Neural cell (in vitro differentiated cells): ENCODE data around the gene IL6ST. TPM values are rescaled to one million over a fixed set of nuclear protein-coding genes. Genes with fewer than 3 reads are reported as not detected.

Source experiments
- H2AFZ ChIP-seq: fragments of 200-600, 300-800 bp; sonication (generic), shearing (Covaris generic); 2 replicates; pipeline ENCODE4 v1.6.0; 2014; ENCODE audit warnings: low read depth, mild to moderate bottlenecking, antibody characterized with exemption, low read length, moderate library complexity
- H3F3A ChIP-seq: fragments of 200-600 bp; shearing (Covaris generic); 2 replicates; pipeline ENCODE4 v1.6.1; 2016; ENCODE audit warnings: mild to moderate bottlenecking, moderate library complexity, mixed read lengths, antibody characterized with exemption, low read length; ENCODE audit not compliant: insufficient read depth, poor library complexity, severe bottlenecking
- H3K27ac ChIP-seq: fragments of 200-600, 300-800 bp; sonication (generic), shearing (Covaris generic); 2 replicates; pipeline ENCODE4 v1.5.1; 2014; ENCODE audit warnings: mild to moderate bottlenecking, low read length, moderate library complexity
- H3K27me3 ChIP-seq: fragments of 300-800, 200-600 bp; sonication (generic), shearing (Covaris generic); 2 replicates; pipeline ENCODE4 v1.6.0; 2014; ENCODE audit warnings: mild to moderate bottlenecking, low read depth, low read length, moderate library complexity; ENCODE audit not compliant: insufficient read depth
- H3K36me3 ChIP-seq: fragments of 300-800, 200-600 bp; sonication (generic), shearing (Covaris generic); 2 replicates; pipeline ENCODE4 v1.5.1; 2014; ENCODE audit warnings: mild to moderate bottlenecking, antibody characterized with exemption, low read length, moderate library complexity; ENCODE audit not compliant: insufficient read depth
- H3K4me2 ChIP-seq: fragments of 300-800, 200-600 bp; sonication (generic), shearing (Covaris generic); 2 replicates; pipeline ENCODE4 v1.6.0; 2014; ENCODE audit warnings: mild to moderate bottlenecking, low read length
- H3K4me3 ChIP-seq: fragments of 300-800, 200-600 bp; sonication (generic), shearing (Covaris generic); 2 replicates; pipeline ENCODE4 v1.5.1; 2014; ENCODE audit warnings: mild to moderate bottlenecking, low read length, moderate library complexity
- H3K79me2 ChIP-seq: fragments of 200-600 bp; shearing (Covaris generic); replicated peaks from 2 replicates; pipeline ENCODE4 v1.6.0; 2014; ENCODE audit warnings: mild to moderate bottlenecking, low read length, moderate library complexity; ENCODE audit not compliant: insufficient read depth
- H3K9ac ChIP-seq: fragments of 300-800, 200-600 bp; sonication (generic), shearing (Covaris generic); 2 replicates; pipeline ENCODE4 v1.6.1; 2016; ENCODE audit warnings: mild to moderate bottlenecking, low read length, mixed read lengths
- H3K9me2 ChIP-seq: fragments of 200-600 bp; shearing (Covaris generic); 2 replicates; pipeline ENCODE4 v1.6.1; 2016; ENCODE audit warnings: mild to moderate bottlenecking, low read length, mixed read lengths; ENCODE audit not compliant: insufficient read depth
- H3K9me3 ChIP-seq: fragments of 200-600, 300-800 bp; sonication (generic), shearing (Covaris generic); 2 replicates; pipeline ENCODE4 v1.6.1; 2016; ENCODE audit warnings: mild to moderate bottlenecking, mixed run types, low read length, moderate library complexity, mixed read lengths
- H4K20me1 ChIP-seq: fragments of 200-600 bp; shearing (Covaris generic); 2 replicates; pipeline ENCODE4 v1.6.1; 2016; ENCODE audit warnings: mild to moderate bottlenecking, mixed run types; ENCODE audit not compliant: insufficient read depth
- EP300 ChIP-seq: fragments of 450-650 bp; conservative IDR thresholded peaks from 2 replicates; pipeline ENCODE4 v1.6.1; 2014; ENCODE audit warnings: antibody characterized with exemption, mild to moderate bottlenecking, moderate library complexity; ENCODE audit not compliant: poor library complexity, severe bottlenecking
- EZH2 ChIP-seq: fragments of 200-600, 300-800 bp; shearing (Covaris generic), sonication (generic); IDR thresholded peaks from 2 replicates; pipeline ENCODE4 v1.6.1; 2014; ENCODE audit warnings: antibody characterized with exemption, low read length, borderline replicate concordance, mild to moderate bottlenecking; ENCODE audit not compliant: insufficient read depth, poor library complexity, severe bottlenecking
- MXI1 ChIP-seq: fragments of 450-650 bp; conservative IDR thresholded peaks from 2 replicates; pipeline ENCODE4 v1.6.1; 2014; ENCODE audit warnings: antibody characterized with exemption, mild to moderate bottlenecking; ENCODE audit not compliant: poor library complexity, severe bottlenecking
- POLR2AphosphoS5 ChIP-seq: IDR thresholded peaks from 2 replicates; pipeline ENCODE4 v1.6.1; 2012
- RAD21 ChIP-seq: fragments of 450-650 bp; conservative IDR thresholded peaks from 2 replicates; pipeline ENCODE4 v1.6.1; 2014; ENCODE audit warnings: antibody characterized with exemption, mild to moderate bottlenecking, moderate library complexity
- SMC3 ChIP-seq: fragments of 450-650 bp; conservative IDR thresholded peaks from 2 replicates; pipeline ENCODE4 v1.6.1; 2014; ENCODE audit warnings: antibody characterized with exemption, mild to moderate bottlenecking, moderate library complexity; ENCODE audit not compliant: poor library complexity
- TAF1 ChIP-seq: IDR thresholded peaks from 2 replicates; pipeline ENCODE4 v1.6.1; 2012; ENCODE audit warnings: low read depth
- polyA plus RNA-seq: library from polyadenylated mRNA; depleted of rRNA; stranded (reverse); fragments of >200 nt; gene quantifications from 2 replicates; pipeline ENCODE4 v1.2.3, GENCODE V29; 2014
- TF ChIP-seq, protein P1 (sequence below): fragments of 450-650 bp; IDR thresholded peaks from 2 replicates; pipeline ENCODE4 v1.5.1; 2014; ENCODE audit warnings: antibody characterized with exemption, mild to moderate bottlenecking, moderate library complexity; ENCODE audit not compliant: poor library complexity, severe bottlenecking
- TF ChIP-seq, protein P2 (sequence below): IDR thresholded peaks from 2 replicates; pipeline ENCODE4 v1.6.1; 2012; ENCODE audit warnings: borderline replicate concordance

The IL6ST gene
- polyA plus RNA-seq, 1 donor from 2014 or later = 19.7 TPM

DNA sequence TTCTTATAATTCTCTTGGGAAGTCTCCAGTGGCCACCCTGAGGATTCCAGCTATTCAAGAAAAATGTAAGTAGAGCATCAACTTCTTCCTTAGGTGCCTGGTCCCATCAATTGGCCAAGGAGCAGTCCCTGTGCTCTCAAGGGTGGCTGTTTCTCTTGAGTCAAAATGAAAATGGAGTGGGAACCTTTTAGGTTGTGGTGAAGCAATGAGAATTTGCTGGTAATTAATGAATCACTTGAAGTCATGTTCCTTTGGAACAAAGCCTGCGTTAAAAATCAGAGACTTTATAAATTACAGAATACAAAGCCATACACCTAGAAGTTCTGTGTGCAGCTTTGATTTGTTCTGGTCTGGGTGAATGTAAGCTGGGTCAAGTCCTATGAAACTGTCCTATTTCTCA is 94.7 kb downstream of the IL6ST start:
- Histone ChIP-seq H3K36me3 (no peaks in the 10 kb centered on the region), H3K9ac (no peak overlapping the region), H3K27me3 (no peaks in the 10 kb centered on the region), H3K4me3 (no peak overlapping the region), H3K4me2 (no peak overlapping the region), H3K9me3 (no peaks in the 10 kb centered on the region), H4K20me1 (no peaks in the 10 kb centered on the region), H3K27ac (no peak overlapping the region), H3K79me2 (no peaks in the 10 kb centered on the region), H3K9me2 (no peaks in the 10 kb centered on the region), H3F3A (no peaks in the 10 kb centered on the region), H2AFZ (no peak overlapping the region)
- TF ChIP-seq MXI1 (no peak), EP300 (no peak), EZH2 (no peak), TAF1 (no peak), SMC3 (no peak), POLR2AphosphoS5 (no peak), RAD21 (no peak)
- TF ChIP-seq, protein P1, sequence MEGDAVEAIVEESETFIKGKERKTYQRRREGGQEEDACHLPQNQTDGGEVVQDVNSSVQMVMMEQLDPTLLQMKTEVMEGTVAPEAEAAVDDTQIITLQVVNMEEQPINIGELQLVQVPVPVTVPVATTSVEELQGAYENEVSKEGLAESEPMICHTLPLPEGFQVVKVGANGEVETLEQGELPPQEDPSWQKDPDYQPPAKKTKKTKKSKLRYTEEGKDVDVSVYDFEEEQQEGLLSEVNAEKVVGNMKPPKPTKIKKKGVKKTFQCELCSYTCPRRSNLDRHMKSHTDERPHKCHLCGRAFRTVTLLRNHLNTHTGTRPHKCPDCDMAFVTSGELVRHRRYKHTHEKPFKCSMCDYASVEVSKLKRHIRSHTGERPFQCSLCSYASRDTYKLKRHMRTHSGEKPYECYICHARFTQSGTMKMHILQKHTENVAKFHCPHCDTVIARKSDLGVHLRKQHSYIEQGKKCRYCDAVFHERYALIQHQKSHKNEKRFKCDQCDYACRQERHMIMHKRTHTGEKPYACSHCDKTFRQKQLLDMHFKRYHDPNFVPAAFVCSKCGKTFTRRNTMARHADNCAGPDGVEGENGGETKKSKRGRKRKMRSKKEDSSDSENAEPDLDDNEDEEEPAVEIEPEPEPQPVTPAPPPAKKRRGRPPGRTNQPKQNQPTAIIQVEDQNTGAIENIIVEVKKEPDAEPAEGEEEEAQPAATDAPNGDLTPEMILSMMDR = no peak
- TF ChIP-seq, protein P2, sequence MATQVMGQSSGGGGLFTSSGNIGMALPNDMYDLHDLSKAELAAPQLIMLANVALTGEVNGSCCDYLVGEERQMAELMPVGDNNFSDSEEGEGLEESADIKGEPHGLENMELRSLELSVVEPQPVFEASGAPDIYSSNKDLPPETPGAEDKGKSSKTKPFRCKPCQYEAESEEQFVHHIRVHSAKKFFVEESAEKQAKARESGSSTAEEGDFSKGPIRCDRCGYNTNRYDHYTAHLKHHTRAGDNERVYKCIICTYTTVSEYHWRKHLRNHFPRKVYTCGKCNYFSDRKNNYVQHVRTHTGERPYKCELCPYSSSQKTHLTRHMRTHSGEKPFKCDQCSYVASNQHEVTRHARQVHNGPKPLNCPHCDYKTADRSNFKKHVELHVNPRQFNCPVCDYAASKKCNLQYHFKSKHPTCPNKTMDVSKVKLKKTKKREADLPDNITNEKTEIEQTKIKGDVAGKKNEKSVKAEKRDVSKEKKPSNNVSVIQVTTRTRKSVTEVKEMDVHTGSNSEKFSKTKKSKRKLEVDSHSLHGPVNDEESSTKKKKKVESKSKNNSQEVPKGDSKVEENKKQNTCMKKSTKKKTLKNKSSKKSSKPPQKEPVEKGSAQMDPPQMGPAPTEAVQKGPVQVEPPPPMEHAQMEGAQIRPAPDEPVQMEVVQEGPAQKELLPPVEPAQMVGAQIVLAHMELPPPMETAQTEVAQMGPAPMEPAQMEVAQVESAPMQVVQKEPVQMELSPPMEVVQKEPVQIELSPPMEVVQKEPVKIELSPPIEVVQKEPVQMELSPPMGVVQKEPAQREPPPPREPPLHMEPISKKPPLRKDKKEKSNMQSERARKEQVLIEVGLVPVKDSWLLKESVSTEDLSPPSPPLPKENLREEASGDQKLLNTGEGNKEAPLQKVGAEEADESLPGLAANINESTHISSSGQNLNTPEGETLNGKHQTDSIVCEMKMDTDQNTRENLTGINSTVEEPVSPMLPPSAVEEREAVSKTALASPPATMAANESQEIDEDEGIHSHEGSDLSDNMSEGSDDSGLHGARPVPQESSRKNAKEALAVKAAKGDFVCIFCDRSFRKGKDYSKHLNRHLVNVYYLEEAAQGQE = no peak

DNA sequence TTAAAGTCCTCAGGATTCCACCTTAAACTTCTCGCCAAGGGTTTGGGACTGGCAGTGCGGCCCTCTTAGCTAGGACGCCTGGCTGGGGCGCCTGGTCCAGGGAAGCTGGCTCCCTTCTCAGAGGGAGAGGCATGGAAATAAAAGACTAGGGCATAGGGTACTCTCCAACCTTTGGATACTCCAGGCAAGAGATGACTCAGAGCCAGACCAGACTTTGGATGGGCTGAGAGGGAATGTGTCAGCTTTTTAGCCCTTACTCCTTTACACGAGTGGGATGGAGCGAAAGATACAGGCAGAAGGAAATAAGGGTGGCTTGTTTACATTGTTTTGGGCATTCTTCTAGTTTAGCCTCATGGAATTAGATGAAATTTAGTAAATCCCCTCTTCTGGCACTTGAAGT is 95.4 kb downstream of the IL6ST start:
- Histone ChIP-seq H3K79me2 (no peaks in the 10 kb centered on the region), H2AFZ (no peak overlapping the region), H3K36me3 (no peaks in the 10 kb centered on the region), H3K27ac (no peak overlapping the region), H3K4me3 (no peak overlapping the region), H3K9me2 (no peaks in the 10 kb centered on the region), H3K9me3 (no peaks in the 10 kb centered on the region), H3K4me2 (no peak overlapping the region), H4K20me1 (no peaks in the 10 kb centered on the region), H3K9ac (no peak overlapping the region), H3K27me3 (no peaks in the 10 kb centered on the region), H3F3A (no peaks in the 10 kb centered on the region)
- TF ChIP-seq, protein P2 = no peak
- TF ChIP-seq MXI1 (no peak), POLR2AphosphoS5 (no peak), EZH2 (no peak), TAF1 (no peak), SMC3 (no peak), RAD21 (no peak), EP300 (no peak)
- TF ChIP-seq, protein P1 = no peak
